ENCODE data around the gene C10orf90. TPM values are rescaled to one million over a fixed set of nuclear protein-coding genes. Genes with fewer than 3 reads are reported as not detected.

C10orf90 gene
- total and polyA plus RNA-seq, 2 donors (not counting 3 experiments of a cell fraction or from before 2014, with no cell fraction given) = not detected

GRCh38 chr10:126629925-126630624, 40.4 kb downstream of the C10orf90 start:
- Histone ChIP-seq H3K9me3 (replicated peaks; ENCODE audit: control insufficient read depth, insufficient read depth, low read length) (peaks cover 2% of the 10 kb centered on the region), H3K27ac (ENCODE audit: insufficient read depth, low read depth, low read length) (no peak overlapping the region), H3K27me3 (ENCODE audit: control insufficient read depth in 2 of 2, insufficient read depth in 2 of 2, low read length in 2 of 2) (no peaks in the 10 kb centered on the region), H2AFZ (ENCODE audit: low read depth, low read length) (no peak overlapping the region), H3K9me1 (replicated peaks; ENCODE audit: control insufficient read depth, extremely low read depth, insufficient read depth, low read length) (no peaks in the 10 kb centered on the region), H3K4me1 (ENCODE audit: control insufficient read depth, extremely low read depth, insufficient read depth, low read length) (no peaks in the 10 kb centered on the region), H3K4me2 (ENCODE audit: insufficient read depth, low read length) (no peak overlapping the region), H3K9ac (replicated peaks; ENCODE audit: extremely low read depth, insufficient read depth, low read length) (no peak overlapping the region), H3K4me3 (replicated peaks in 1 of 3; ENCODE audit: insufficient read depth in 1 of 3, low read depth in 1 of 3, low read length in 3 of 3) (no peak overlapping the region), H3K36me3 (ENCODE audit: control insufficient read depth in 2 of 2, extremely low read depth in 1 of 2, insufficient read depth in 2 of 2, low read length in 2 of 2) (no peaks in the 10 kb centered on the region), H4K20me1 (replicated peaks; ENCODE audit: control insufficient read depth, extremely low read depth, insufficient read depth, low read length) (no peaks in the 10 kb centered on the region), H3K79me2 (ENCODE audit: control insufficient read depth, insufficient read depth, low read length) (no peaks in the 10 kb centered on the region)
- dilution Hi-C loops (cut with MboI; ENCODE audit: extremely low pct_ligation_motif_present, low sequenced_read_pairs) = no loop called here
- DNase-seq (ENCODE audit: low read depth, low spot score) = no peak
- TF ChIP-seq FOS (IDR thresholded peaks at IDR 0.05; ENCODE audit: borderline replicate concordance, insufficient read depth, low read length) = no peak
- TF ChIP-seq EZH2 (IDR thresholded peaks at IDR 0.05; ENCODE audit: borderline replicate concordance, low read depth, low read length, severe bottlenecking) = no peak
- TF ChIP-seq POLR2A (IDR thresholded peaks at IDR 0.05; ENCODE audit: low read depth, low read length) = no peak
- TF ChIP-seq GATA2 (IDR thresholded peaks at IDR 0.05; ENCODE audit: insufficient read depth, insufficient read length, low read depth, low read length) = no peak
- TF ChIP-seq MYC (IDR thresholded peaks at IDR 0.05; ENCODE audit: low read depth, low read length) = no peak
- no peak for TF ChIP-seq MAX (IDR thresholded peaks at IDR 0.05; ENCODE audit: insufficient read depth, insufficient read length)
- no peak for TF ChIP-seq JUN (IDR thresholded peaks at IDR 0.05; ENCODE audit: borderline replicate concordance, insufficient read depth, insufficient read length, low read depth)
- TF ChIP-seq, protein P1, sequence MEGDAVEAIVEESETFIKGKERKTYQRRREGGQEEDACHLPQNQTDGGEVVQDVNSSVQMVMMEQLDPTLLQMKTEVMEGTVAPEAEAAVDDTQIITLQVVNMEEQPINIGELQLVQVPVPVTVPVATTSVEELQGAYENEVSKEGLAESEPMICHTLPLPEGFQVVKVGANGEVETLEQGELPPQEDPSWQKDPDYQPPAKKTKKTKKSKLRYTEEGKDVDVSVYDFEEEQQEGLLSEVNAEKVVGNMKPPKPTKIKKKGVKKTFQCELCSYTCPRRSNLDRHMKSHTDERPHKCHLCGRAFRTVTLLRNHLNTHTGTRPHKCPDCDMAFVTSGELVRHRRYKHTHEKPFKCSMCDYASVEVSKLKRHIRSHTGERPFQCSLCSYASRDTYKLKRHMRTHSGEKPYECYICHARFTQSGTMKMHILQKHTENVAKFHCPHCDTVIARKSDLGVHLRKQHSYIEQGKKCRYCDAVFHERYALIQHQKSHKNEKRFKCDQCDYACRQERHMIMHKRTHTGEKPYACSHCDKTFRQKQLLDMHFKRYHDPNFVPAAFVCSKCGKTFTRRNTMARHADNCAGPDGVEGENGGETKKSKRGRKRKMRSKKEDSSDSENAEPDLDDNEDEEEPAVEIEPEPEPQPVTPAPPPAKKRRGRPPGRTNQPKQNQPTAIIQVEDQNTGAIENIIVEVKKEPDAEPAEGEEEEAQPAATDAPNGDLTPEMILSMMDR (IDR thresholded peaks at IDR 0.05; ENCODE audit: extremely low read depth in 1 of 2, insufficient read depth in 1 of 2, low read depth in 1 of 2, low read length in 2 of 2) = no peak
- TF ChIP-seq POLR2AphosphoS5 (IDR thresholded peaks at IDR 0.05; ENCODE audit: insufficient read depth, low read depth, low read length) = no peak
- no TSS peak for BruUV-seq (replicated peaks)
- FAIRE-seq = no peak
- POLR2A ChIA-PET = no interaction called here
- CTCF ChIA-PET = no interaction called here
- intact Hi-C loops (cut with micrococcal nuclease) = no loop called here
